Measurements from ENCODE around the gene CTNND2.

The CTNND2 gene

DNA sequence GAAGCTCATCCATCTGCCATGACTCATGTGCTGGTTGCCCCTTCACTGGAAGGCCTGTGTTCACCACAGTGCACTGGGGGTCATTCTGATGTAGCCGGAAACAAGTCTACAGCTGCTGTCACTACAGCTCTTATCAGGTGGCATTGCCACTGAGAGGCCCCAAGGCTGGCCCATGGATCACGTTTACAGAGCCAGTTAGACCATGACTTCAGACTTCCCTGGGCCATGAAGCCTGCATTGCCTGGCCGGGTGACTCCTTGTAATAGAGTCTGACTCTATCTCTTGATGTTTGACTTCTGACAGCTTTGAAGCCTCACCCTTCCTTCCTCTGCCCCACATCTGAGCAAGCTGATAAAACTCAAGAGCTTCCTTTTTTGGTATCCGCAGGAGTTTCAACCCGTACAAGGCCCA, 669.7 kb downstream of the CTNND2 start:
- no peak for DNase-seq (ENCODE audit: low read depth, low spot score)
- H3K27ac ChIP-seq, result no peak overlapping the region

DNA sequence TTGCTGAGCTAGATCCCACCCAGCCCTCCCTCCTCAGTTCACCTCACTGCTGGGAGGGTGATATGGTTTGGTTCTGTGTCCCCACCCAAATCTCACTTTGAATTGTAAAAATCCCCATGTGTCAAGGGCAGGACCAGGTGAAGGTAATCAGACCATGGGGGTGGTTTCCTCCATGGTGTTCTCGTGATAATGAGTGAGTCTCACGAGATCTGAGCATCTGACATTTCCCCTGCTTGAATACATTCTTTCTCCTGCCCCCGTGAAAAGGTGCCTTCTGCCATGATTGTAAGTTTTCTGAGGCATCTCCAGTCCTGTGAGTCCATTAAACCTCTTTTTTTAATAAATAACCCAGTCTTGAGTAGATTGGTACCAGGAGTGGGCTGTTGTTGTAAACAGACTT, 673.4 kb downstream of the CTNND2 start:
- no peak for DNase-seq (ENCODE audit: low read depth, low spot score)
- H3K27ac ChIP-seq, result no peak overlapping the region

DNA sequence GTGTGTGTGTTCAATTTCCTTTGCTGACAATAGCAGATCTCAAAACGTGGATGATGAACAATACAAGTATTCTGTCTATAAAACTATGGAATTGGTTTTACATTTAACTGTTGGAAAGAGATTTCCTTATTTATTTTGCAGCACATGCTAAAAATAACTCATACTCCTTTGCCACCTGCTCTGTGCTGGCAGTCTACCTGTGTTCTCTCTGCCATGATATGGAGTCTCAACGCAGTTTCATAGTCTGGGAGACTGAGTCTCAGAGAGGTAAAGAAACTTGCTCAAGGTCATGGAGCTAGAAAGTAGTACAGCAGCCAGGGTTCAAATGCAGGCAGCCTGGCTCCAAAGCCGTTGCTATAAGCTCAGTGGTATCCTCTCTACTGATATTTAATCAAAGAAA, 677.2 kb downstream of the CTNND2 start:
- no peak overlapping the region for H3K27ac ChIP-seq
- DNase-seq (ENCODE audit: low read depth, low spot score), result no peak

DNA sequence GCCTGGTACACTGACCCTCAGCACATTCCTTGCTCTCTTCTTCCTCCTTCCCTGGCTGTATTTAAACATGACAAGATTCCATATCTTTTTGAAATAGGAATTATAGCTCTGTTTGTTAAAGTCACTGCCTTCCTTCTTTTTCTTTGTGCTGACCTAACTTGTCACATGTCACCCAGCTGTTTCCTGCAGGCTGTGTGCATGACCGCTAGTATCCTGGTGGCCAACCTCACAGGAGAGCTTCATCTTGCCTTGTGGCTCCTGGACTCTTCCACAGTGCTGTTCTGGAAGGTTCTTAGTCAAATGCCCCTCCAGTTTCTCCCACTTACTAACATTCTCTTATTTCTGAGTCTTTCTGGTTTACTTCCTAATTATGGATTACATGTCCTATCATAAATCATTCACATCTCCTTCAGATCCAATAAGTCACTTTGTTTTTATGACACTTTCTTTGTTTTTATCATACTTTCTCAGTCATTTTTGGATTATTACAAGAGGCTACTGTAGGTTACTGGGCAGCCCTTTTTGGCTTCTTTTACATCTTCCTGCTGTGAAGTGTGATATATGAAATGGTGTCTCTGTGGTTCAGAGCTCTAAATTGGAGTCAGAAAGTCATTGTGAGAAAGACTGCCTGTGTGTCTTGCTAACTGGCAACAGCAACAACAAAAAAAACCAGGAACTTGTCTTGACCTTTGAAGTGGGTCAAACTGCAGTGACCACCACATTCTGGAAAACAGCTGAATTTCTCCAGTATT, 679.6 kb downstream of the CTNND2 start:
- DNase-seq (ENCODE audit: low read depth, low spot score), result no peak
- H3K27ac ChIP-seq, result no peak overlapping the region

DNA sequence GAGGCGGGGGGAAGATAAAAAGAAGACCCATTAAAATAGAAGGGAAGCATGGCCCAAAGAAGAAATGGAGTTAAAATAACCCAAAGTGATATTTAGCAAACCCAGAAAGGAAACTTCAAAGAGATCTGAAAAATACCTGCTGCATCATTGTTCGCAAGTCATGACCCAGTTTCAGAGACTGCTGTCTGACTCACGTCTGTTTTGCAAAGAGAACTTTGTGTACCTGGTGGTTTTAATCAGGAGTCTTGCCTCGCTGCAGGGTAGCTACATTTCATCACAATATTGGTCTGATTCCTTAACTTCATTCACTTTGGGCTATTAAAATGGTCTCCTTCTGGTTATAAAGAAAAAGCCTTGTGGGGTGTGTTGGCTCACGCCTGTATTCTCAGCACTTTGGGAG, 682.1 kb downstream of the CTNND2 start:
- no peak overlapping the region for H3K27ac ChIP-seq
- DNase-seq (ENCODE audit: low read depth, low spot score), result peak; percentile 5

DNA sequence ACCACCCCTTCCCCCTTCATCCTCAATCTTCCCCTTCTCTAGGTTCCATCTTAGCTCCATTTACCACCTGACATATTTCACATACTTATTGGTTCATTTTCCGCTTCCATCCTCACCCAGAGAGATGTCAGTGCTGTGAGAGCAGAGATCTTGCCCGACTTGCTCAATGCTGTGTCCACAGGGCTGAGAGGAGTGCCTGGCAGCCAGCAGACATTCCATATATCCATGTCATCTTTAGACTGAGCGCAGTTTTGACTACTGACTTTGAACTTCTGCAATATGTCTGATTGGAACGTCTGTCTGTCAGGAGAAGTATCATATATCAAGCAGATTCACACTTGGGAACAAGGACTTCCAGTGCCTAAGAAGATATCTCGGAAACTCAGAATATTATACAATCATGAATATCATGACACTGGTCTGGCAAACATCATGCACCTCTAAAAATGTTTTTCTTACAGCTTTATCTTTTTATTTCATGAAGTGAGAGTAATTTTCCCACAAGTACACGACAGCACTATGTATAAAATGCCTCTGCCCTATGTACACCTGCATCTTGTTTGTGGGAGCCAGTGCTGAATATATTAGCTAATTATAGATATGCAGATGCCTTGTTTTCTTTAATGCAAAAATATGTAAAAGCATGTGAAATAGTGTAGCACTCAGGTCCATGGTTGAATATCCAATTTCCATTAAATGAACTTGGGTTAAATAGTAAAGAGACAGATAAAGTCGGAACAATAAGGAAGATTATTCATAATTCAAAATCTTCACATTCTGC, 689.2 kb downstream of the CTNND2 start:
- no peak for DNase-seq (ENCODE audit: low read depth, low spot score)
- H3K27ac ChIP-seq, result no peak overlapping the region

DNA sequence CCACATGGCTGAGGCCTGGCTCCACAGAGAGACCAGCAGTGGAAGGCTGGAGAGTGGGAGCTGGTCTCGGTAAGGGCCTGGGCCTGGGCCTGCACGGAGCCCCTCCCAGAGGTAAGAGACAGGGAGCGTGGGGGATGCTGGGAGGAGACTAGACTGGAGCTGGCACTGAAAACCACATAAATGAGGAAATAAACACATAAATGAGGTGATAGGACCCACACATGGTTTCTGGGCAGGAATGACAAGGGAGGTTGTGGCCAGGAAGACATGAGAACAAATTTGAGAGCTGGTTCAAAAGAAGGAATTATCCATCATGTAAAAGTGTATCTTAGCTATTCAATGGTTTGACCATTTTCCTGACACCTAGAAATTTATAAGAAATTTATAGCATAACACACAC, 691.5 kb downstream of the CTNND2 start:
- no peak for DNase-seq (ENCODE audit: low read depth, low spot score)
- no peak overlapping the region for H3K27ac ChIP-seq

DNA sequence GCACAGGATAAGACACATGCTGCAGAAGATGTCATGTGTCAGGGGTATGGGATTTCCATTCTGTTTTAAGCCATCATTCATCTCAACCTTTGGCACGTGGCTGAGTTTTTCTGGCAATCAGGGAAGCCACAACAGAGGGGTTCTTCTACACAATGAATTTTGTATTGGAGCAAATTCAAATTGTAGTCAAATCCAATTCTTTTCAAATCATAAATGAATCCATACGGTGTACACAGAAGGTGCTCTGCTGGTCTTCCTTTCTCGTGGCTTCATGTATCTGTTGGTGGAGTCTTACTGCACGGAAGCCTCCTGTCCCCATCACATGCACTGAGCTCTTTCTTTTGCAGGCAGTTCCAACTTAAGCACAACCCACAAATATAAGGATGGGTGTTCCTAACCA, 706.5 kb downstream of the CTNND2 start:
- DNase-seq (ENCODE audit: low read depth, low spot score), result no peak

DNA sequence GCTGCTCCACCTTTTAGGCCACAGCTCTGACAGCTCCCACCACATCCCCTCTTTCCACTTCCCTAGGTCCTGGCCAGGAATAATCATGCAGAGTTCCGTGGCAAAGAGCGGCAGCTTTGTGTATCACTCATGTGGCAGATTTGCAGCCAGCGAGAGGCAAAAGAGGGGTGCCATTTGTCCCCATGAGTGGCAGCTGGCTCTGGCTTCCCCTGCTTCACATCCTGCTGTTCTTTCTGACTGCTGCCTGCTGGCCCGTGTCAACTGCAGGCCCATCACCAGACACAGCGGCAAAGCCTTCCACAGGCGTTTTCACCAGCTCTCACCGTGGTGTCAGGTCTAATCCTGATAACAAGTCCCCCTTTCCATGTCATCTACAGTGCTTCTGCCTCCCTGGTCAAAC, 712.6 kb downstream of the CTNND2 start:
- DNase-seq (ENCODE audit: low read depth, low spot score), result no peak
- H3K27ac ChIP-seq, result no peak overlapping the region

More for the DNA sequence above, 706.5 kb downstream of the CTNND2 start:
- no peak overlapping the region for H3K27ac ChIP-seq

DNA sequence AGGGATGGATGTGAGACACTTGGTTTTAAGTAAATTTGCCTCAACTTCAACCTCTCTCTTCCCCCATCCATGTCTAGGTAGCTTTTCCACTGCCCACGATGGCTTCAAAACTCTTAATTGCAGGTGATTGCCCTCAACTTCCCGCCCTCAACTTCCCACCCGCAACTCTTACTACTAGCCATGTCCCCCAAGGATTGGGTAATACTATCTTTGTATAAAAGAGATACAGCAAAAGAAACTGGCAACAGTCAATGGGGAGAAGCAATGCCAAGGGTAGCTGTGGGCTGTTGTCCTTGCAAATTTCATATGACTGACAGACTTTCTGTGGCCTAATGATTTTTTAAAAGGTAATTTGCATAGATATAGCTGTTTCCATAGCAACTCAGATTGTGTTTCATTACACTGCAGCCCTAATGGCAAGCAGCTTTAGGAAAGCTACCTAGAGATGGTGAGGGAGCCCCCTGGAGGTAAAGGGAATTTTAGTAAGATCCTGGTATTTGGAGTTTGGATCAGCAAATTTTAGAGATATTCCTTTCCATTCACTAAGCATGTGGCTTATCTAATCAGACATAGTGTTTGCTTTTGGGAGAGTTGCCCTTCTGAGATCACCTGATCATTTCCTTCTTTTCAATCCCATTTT, 721.7 kb downstream of the CTNND2 start:
- DNase-seq (ENCODE audit: low read depth, low spot score), result no peak

DNA sequence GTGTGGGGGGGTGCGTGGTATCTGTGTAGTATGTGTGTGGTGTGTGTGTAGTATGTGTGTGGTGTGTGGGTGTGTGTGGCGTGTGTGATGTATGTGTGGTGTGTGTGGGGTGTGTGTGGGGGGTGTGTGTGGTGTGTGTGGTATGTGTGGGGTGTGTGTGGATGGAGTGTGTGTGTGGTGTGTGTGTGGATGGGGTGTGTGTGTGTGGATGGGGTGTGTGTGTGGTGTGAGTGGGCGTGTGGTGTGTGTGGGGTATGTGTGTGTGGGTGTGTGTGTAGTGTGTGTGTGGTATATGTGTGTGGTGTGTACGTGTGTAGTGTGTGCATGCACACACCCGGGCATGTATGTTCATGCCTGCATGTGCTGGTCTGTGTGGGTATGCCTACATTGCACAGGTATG, 722.3 kb downstream of the CTNND2 start:
- H3K27ac ChIP-seq, result no peak overlapping the region
- DNase-seq (ENCODE audit: low read depth, low spot score), result no peak

More for the DNA sequence above, 721.7 kb downstream of the CTNND2 start:
- no peak overlapping the region for H3K27ac ChIP-seq

DNA sequence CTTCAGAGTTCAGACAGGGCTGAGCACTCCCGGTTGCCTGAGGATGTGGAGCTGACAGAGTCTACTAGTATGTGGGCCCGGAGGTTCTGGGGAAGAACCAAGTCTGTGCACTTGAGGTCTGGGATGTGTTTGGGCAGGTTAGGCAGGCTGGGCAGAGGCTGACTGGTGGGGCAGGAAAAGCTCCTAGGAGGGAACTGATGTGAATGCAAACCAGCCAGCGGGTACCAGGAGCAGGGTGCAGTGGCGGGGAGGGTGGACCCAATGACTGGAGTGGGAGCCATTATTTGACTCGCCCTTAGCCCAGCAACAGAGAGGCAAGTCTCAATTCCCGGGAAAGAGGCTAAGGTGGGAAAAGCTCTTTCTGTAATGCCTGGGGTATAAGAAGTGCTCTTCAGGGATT, 723.4 kb downstream of the CTNND2 start:
- no peak for DNase-seq (ENCODE audit: low read depth, low spot score)
- no peak overlapping the region for H3K27ac ChIP-seq

DNA sequence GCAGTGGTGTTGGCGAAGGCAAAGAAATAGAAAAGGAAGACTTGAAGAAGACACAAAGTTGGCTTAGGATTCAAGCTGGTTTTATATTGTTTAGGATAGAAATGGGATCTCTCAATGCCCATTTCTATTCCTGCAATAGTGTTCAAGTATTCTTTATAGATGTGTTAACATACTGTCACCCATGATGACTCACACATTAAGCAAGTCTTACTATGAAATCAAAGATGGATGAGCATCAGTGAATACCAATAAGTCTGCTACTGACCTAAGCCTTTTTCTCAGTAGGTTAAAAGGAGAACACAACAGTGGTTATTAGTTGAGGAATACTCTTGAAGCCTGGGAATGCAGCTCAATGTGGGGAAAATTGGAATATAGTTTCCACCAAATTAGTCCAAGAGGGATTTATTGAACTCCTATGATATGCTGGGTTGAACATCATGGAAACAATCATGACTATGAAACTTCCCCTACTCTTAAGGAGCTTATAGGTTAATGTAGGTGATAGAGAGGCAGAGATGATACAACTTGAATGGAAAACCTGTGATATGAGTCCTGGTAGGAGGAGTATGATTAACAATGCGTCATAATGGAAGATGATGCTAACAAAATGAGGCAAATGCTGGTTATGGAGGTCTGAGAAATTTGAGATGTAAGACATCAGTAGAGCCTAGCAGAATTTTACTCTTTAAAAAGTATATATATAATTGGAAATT, 726.1 kb downstream of the CTNND2 start:
- DNase-seq (ENCODE audit: low read depth, low spot score), result no peak
- H3K27ac ChIP-seq, result no peak overlapping the region

DNA sequence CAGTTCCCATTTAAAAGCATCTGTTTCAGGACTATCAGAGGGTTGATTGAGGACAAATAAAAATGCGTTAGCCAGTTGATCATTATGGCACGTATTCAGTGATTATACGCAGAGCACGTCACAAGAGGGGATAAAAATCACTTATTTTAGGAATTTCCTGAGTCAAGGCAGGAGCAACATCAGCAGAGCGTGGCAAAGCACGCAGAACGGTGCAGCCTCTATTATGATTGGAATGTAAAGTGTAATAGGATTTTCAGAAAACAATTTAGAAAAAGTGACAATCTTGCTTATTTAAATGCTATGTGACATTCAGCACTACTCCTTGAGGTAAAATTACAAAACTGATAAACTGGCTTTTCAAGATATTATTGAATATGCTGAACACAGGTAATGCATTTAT, 729.7 kb downstream of the CTNND2 start:
- no peak for DNase-seq (ENCODE audit: low read depth, low spot score)

DNA sequence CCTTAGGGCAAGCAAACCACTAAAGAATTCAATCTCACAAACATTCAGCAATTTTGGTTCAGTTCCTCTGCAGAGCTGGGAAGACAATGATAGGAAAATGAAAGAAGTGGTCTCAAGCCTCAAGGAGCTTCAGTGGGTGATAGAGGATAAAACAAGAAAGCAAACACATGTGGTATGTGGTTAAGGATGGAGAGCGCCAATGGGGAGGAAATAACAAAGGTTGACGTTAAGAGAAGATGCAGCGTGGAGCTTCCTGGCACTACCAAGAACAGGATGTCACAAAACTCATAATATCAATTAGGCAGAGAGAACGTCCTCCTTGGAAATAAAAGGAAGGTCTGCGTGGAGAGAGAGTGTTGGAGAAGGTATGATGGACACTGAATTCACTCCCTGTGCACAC, 731.8 kb downstream of the CTNND2 start:
- no peak for DNase-seq (ENCODE audit: low read depth, low spot score)
- no peak overlapping the region for H3K27ac ChIP-seq

More for the DNA sequence above, 729.7 kb downstream of the CTNND2 start:
- no peak overlapping the region for H3K27ac ChIP-seq

DNA sequence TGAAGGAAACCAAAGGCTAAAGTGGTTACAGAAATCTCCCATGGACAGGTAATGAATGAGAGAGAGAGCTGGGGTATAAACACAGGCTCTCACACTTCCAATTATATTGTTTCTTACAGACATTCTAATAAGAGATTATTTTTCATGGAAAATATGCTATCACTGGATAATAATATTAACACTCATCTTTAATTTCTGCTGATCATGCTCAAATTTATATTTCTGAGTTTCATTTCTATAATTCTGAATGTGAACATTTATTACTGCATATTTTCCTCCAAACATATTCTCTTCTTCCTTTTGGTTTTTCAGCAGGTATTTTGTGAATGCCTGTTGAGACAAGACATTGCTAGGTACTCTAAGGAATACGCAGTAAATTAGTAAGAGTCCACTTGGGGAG, 733.0 kb downstream of the CTNND2 start:
- H3K27ac ChIP-seq, result no peak overlapping the region
- DNase-seq (ENCODE audit: low read depth, low spot score), result no peak

DNA sequence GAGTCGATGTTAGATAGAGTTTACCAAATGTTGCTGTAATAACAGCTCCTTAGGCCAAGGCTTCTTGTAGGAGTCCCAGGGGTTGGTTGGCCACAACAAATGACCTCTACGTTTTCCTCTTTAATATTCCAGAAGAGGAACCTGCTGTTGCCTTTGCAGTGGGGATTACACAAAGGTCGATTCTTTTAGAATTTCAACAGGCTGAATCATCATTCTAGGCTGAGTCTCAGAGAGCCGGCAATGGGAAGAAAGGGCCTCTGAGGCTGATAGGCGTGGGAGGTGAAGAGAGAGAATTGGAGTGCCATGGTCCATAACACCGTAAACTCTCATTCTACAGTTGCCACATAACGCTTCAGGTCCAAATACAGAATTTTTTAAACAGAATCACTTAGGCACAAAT, 737.3 kb downstream of the CTNND2 start:
- DNase-seq (ENCODE audit: low read depth, low spot score), result no peak
- no peak overlapping the region for H3K27ac ChIP-seq

DNA sequence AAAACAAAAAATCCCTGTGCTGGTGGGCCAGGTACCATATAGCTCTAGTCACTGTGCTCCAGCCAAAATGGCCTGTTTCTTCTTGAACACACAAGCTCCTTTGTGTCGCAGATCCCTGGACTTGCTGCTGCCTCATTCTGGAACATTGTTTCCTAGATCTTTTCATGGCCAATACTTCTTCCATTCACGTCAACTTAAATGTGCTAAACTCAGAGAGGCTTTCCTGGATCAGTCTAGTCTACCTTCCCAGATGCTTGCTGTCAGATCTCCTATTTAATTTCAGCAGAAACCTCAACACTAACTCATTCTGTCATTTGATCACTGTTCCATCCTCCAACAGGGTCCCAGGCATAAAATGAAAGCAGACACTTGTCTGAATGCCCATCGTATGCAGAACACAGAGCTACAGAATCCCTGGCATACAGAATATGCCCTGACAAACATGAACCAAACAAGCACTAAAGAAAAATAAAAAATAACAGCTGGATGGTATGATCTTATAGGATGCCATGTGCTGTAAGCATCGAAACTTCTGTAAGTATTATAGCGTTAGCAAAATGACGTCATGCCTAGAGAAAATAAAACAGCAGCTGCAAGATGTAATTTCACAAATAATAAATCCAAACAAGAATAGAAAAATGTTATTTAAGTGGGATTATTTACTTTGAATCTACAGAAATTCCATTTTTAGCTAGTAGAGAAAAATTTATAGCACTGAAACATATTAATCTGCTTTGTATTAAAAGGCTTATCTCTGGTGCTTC, 739.5 kb downstream of the CTNND2 start:
- no peak overlapping the region for H3K27ac ChIP-seq
- DNase-seq (ENCODE audit: low read depth, low spot score), result no peak

DNA sequence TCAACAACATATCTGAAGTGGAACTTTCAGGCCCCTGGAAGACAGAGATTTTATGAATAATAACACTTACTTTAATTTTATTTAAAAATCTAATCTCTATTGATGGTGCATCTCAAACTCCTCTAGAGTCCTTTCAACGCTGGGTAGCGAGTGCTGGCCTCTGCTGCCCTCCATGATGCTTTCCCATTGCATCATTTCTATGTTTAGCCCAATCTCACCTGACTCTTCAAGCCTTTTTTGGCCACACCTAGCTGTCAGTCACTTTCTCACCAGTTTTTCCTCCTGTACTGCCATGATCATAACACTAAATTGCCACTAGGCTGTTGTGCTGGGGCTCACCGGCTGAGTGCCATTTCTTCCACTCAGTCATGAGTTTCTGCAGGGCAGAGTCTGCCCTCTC, 747.1 kb downstream of the CTNND2 start:
- DNase-seq (ENCODE audit: low read depth, low spot score), result no peak
- H3K27ac ChIP-seq, result no peak overlapping the region

All from epithelial cell of prostate (primary cell).